Osteocyte (in vitro differentiated cells): Measurements from ENCODE around the gene TTC21A. TPM values are rescaled to one million over a fixed set of nuclear protein-coding genes. Genes with fewer than 3 reads are reported as not detected.

ENCODE experiments used
- DNase-seq: peaks from one replicate; pipeline ENCODE4 v3.0.0; 2021; ENCODE audit warnings: mixed read lengths; ENCODE audit not compliant: unreplicated experiment; ENCODE audit errors: extremely low spot score
- H3K27ac Mint-ChIP-seq: one replicate; pipeline ENCODE4 v1.8.0; 2021; ENCODE audit warnings: mild to moderate bottlenecking, mixed read lengths; ENCODE audit not compliant: unreplicated experiment
- H3K27me3 Mint-ChIP-seq: one replicate; pipeline ENCODE4 v1.8.0; 2021; ENCODE audit warnings: mixed read lengths; ENCODE audit not compliant: unreplicated experiment
- H3K36me3 Mint-ChIP-seq: one replicate; pipeline ENCODE4 v1.8.0; 2021; ENCODE audit warnings: mixed read lengths; ENCODE audit not compliant: unreplicated experiment
- H3K4me1 Mint-ChIP-seq: one replicate; pipeline ENCODE4 v1.8.0; 2021; ENCODE audit warnings: mixed read lengths; ENCODE audit not compliant: unreplicated experiment
- H3K4me3 Mint-ChIP-seq: one replicate; pipeline ENCODE4 v1.8.0; 2021; ENCODE audit warnings: mild to moderate bottlenecking, moderate library complexity, mixed read lengths; ENCODE audit not compliant: unreplicated experiment
- H3K9me3 Mint-ChIP-seq: one replicate; pipeline ENCODE4 v1.8.0; 2021; ENCODE audit warnings: mixed read lengths; ENCODE audit not compliant: unreplicated experiment
- total RNA-seq: library from RNA; stranded (reverse); gene quantifications from 2 replicates; pipeline ENCODE4 v1.2.1, GENCODE V29; 2021
- TF ChIP-seq, protein P1 (sequence below): fragments of 200-600 bp; sonication (generic); IDR thresholded peaks from 2 replicates; pipeline ENCODE4 v1.5.0; 2021; ENCODE audit warnings: antibody characterized with exemption, mild to moderate bottlenecking, moderate library complexity

Gene TTC21A
- total RNA-seq, 1 donor from 2014 or later, result 10.3 TPM

DNA sequence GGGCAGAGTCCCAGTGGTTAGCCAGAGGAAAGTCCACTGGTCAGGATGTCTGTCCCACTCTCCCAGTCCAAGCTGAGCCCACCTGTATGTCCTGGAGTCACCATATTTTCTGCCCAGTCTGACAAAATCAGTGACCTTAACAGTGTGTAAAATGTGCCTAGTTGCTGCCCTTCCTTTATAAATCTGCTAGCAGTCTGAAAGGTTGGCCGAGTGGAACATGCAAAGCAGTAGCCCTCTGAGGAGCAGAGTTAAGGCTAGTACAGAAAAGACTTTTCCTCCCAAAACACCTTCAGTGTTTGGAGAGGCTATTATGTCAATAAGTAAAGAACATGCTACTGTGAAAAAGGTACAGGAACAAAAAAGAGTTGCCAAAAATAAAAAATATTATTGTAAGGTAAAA lies 15.3 kb downstream of the TTC21A start:
- H3K9me3 Mint-ChIP-seq, result no peaks in the 10 kb centered on the region

DNA sequence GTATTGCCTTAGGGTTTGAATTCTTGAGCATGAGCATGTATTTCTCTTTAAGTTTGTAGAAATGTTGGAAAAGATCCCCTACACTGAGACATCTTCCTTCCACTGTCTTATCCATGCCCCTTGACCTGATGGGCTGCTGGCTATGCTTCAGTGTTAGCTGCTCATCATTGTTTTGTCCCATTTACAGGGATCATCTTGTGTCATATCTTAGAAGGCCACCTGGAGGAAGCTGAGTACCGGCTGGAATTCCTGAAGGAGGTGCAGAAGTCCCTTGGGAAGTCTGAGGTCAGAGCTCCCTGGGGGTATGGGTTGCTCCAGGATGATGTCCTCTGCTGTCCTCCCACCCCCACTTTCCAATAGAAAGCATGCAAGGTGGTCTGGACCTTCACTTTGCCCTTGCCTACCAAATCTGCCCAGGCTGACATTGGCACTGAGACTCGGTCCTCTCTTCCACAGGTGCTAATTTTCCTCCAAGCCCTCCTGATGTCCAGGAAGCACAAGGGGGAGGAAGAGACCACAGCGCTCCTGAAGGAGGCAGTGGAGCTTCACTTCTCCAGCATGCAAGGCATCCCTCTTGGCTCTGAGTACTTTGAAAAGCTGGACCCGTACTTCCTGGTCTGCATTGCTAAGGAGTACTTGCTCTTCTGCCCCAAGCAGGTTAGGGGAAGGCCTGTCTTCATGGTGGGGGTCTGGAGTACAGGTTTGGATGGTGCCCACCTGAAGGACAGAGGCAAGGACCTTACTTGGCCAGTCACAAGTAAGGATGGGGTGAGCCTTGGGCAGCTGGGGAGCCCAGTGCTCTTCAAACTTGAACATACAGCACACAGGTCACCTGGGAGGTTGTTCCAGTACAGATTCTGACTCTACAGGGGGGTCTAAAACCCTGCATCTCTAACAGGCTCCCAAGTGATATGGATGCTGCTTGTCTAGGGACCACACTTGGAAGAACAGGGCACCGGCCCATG lies 17.7 kb downstream of the TTC21A start:
- TF ChIP-seq, protein P1, sequence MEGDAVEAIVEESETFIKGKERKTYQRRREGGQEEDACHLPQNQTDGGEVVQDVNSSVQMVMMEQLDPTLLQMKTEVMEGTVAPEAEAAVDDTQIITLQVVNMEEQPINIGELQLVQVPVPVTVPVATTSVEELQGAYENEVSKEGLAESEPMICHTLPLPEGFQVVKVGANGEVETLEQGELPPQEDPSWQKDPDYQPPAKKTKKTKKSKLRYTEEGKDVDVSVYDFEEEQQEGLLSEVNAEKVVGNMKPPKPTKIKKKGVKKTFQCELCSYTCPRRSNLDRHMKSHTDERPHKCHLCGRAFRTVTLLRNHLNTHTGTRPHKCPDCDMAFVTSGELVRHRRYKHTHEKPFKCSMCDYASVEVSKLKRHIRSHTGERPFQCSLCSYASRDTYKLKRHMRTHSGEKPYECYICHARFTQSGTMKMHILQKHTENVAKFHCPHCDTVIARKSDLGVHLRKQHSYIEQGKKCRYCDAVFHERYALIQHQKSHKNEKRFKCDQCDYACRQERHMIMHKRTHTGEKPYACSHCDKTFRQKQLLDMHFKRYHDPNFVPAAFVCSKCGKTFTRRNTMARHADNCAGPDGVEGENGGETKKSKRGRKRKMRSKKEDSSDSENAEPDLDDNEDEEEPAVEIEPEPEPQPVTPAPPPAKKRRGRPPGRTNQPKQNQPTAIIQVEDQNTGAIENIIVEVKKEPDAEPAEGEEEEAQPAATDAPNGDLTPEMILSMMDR, result peak; percentile 49
- peaks cover 26% of the 10 kb centered on the region for H3K4me1 Mint-ChIP-seq
- no peaks in the 10 kb centered on the region for H3K9me3 Mint-ChIP-seq
- DNase-seq, result no peak
- no peak overlapping the region for H3K4me3 Mint-ChIP-seq
- H3K27ac Mint-ChIP-seq, result no peak overlapping the region
- peaks cover 2% of the 10 kb centered on the region for H3K36me3 Mint-ChIP-seq
- H3K27me3 Mint-ChIP-seq, result no peaks in the 10 kb centered on the region

More for the DNA sequence above, 15.3 kb downstream of the TTC21A start:
- TF ChIP-seq, protein P1, result no peak
- Mint-ChIP-seq H3K36me3 (peaks cover 5% of the 10 kb centered on the region), H3K4me3 (no peak overlapping the region), H3K27me3 (no peaks in the 10 kb centered on the region), H3K4me1 (peaks cover 26% of the 10 kb centered on the region), H3K27ac (no peak overlapping the region)
- no peak for DNase-seq

DNA sequence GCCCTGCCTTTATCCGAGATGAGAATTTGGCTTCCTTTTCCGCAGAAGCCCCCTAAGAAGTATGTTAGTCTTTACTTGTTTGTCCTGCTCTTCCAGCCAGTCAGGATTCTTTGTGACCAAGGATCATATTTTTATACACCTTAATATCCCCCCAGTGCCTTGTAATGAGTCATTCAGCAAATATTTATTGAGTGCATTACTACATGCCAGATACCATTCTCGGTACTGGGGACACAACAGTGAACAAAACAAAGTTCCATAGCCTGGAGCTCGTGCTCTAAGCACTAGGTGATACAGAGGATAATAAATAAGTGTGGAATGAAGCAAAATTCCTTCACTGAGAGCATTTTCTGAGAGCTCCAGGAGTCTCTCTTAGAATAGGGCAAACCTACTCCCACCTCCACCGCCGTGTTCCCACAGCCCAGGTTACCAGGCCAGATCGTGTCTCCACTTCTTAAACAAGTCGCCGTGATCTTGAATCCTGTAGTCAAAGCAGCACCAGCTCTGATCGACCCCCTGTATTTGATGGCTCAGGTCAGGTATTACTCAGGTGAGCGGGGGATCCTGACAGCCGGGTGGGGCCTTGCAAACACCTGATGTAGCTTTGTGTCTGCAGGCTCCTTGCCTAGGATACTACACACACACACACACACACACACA lies 18.5 kb downstream of the TTC21A start:
- no peaks in the 10 kb centered on the region for H3K27me3 Mint-ChIP-seq
- H3K4me3 Mint-ChIP-seq, result no peak overlapping the region
- DNase-seq, result no peak
- H3K36me3 Mint-ChIP-seq, result peaks cover 2% of the 10 kb centered on the region
- H3K27ac Mint-ChIP-seq, result no peak overlapping the region
- TF ChIP-seq, protein P1, result no peak
- no peaks in the 10 kb centered on the region for H3K9me3 Mint-ChIP-seq
- peaks cover 26% of the 10 kb centered on the region for H3K4me1 Mint-ChIP-seq

DNA sequence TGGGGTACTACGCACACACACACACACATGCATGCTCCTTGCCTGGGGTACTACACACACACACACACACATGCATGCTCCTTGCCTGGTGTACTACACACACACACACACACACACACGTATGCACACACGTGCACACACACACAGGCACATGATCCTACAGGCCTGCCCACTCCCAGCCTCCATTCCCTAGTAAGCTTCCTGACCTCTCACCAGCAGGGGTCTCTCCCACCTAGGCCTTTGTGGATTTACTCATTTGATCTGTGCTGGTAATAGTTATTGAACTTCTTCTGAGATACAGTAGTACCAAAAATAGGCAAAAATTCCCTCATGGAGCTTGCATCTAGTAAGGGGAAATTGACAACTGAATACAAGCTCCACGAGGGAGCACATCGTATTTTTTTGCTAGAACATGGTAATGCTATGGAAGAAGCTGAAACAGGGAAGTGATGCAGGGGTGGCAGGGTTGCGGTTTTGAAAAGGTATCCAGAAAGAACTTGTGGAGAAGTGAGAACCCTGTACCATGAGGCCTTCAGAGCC lies 19.1 kb downstream of the TTC21A start:
- H3K4me1 Mint-ChIP-seq, result peaks cover 26% of the 10 kb centered on the region

More for the DNA sequence above, 19.1 kb downstream of the TTC21A start:
- Mint-ChIP-seq H3K36me3 (peaks cover 2% of the 10 kb centered on the region), H3K27me3 (no peaks in the 10 kb centered on the region), H3K27ac (no peak overlapping the region), H3K4me3 (no peak overlapping the region), H3K9me3 (no peaks in the 10 kb centered on the region)
- TF ChIP-seq, protein P1, result peak; percentile 59
- DNase-seq, result no peak
